GM12878 (cell line): ENCODE measurements around the gene HOXD3. TPM values are rescaled to one million over a fixed set of nuclear protein-coding genes. Genes with fewer than 3 reads are reported as not detected.
A peak's percentile ranks its signal among the peaks of the same experiment; 100 is the strongest.

Experiments
- ATAC-seq: fragments of 200-7000 bp; cut with Tn5 transposase; 3 replicates; pipeline ENCODE4 v1.9.1; 2020; ENCODE audit warnings: mild to moderate bottlenecking, moderate library complexity
- BruUV-seq: library from RNA; stranded (reverse); fragments of 400-500 nt; replicated peaks from 2 replicates; lab custom pipeline; 2021; lab: Mats Ljungman, UMichigan
- CTCF ChIA-PET: fragments of 300-600 bp; sonication (Branson Sonifier 250); formaldehyde crosslinking; extraction: SDS; loops from one replicate; lab custom pipeline; 2021; ENCODE audit warnings: inconsistent platforms; lab: Yijun Ruan, JAX
- POLR2A ChIA-PET: fragments of 350-600 bp; formaldehyde crosslinking; extraction: SDS; loops from one replicate; lab custom pipeline; 2021; ENCODE audit warnings: inconsistent platforms; lab: Charles Lee
- RAD21 ChIA-PET: fragments of 300-600 bp; sonication (Branson Sonifier 250); formaldehyde crosslinking; loops from one replicate; lab custom pipeline; 2023; ENCODE audit warnings: antibody characterized with exemption; ENCODE audit not compliant: unreplicated experiment; lab: Charles Lee
- SMC1A ChIA-PET: fragments of 300-600 bp; sonication (Branson Sonifier 250); formaldehyde crosslinking; loops from one replicate; lab custom pipeline; 2023; ENCODE audit not compliant: unreplicated experiment, uncharacterized antibody; lab: Charles Lee
- DNase-seq: peaks from one replicate; pipeline ENCODE4 v3.0.0-alpha.2; 2011; ENCODE audit warnings: low read depth, low spot score
- FAIRE-seq: peaks from 3 replicates; lab custom pipeline; 2011; peaks lifted over from hg19 to GRCh38; lab: Jason Lieb, UNC
- H2AFZ ChIP-seq: 2 replicates; pipeline ENCODE4 v1.6.0; 2011; ENCODE audit warnings: low read depth, low read length, control low read depth; ENCODE audit not compliant: control insufficient read depth
- H3K27ac ChIP-seq: 2 replicates; pipeline ENCODE4 v1.5.1; 2011; ENCODE audit warnings: control low read depth; ENCODE audit not compliant: control insufficient read depth, insufficient read depth
- H3K27me3 ChIP-seq, 2 experiments: replicated peaks in 1 of 2; 2 replicates each; pipeline versions ENCODE4 v1.6.0 to v1.6.1; 2011; ENCODE audit warnings: low read length in 1 of 2; ENCODE audit not compliant: control insufficient read depth in 2 of 2, insufficient read depth in 2 of 2
- H3K36me3 ChIP-seq, 2 experiments: 2 replicates each; pipeline ENCODE4 v1.5.1; 2011; ENCODE audit warnings: low read length in 1 of 2; ENCODE audit not compliant: control insufficient read depth in 2 of 2, insufficient read depth in 2 of 2
- H3K4me1 ChIP-seq: 2 replicates; pipeline ENCODE4 v1.6.1; 2011; ENCODE audit warnings: mild to moderate bottlenecking, low read length, moderate library complexity, mixed read lengths; ENCODE audit not compliant: control insufficient read depth, insufficient read depth
- H3K4me2 ChIP-seq: 2 replicates; pipeline ENCODE4 v1.6.0; 2011; ENCODE audit warnings: control low read depth; ENCODE audit not compliant: control insufficient read depth, insufficient read depth
- H3K4me3 ChIP-seq: fragments of 200-600 bp; sonication (generic); 2 replicates; pipeline ENCODE4 v1.5.1; 2016
- H3K79me2 ChIP-seq: 2 replicates; pipeline ENCODE4 v1.6.0; 2011; ENCODE audit warnings: low read length; ENCODE audit not compliant: control insufficient read depth, insufficient read depth
- H3K9ac ChIP-seq: 2 replicates; pipeline ENCODE4 v1.8.0; 2011; ENCODE audit warnings: low read length, control low read depth, mixed read lengths; ENCODE audit not compliant: control insufficient read depth, insufficient read depth
- H3K9me3 ChIP-seq: replicated peaks from 3 replicates; pipeline ENCODE4 v1.5.1; 2011; ENCODE audit warnings: mild to moderate bottlenecking, low read length; ENCODE audit not compliant: control insufficient read depth, insufficient read depth
- H4K20me1 ChIP-seq: 2 replicates; pipeline ENCODE4 v1.6.0; 2011; ENCODE audit not compliant: control insufficient read depth, insufficient read depth
- KLF5 ChIP-seq: fragments of 450-650 bp; IDR thresholded peaks from 2 replicates; pipeline ENCODE4 v1.6.1; 2014; ENCODE audit warnings: mild to moderate bottlenecking; ENCODE audit not compliant: partially characterized antibody
- NKRF ChIP-seq: fragments of 450-650 bp; conservative IDR thresholded peaks from 2 replicates; pipeline ENCODE4 v1.6.1; 2017; ENCODE audit warnings: mild to moderate bottlenecking, moderate library complexity
- RAD21 ChIP-seq: IDR thresholded peaks from 2 replicates; pipeline ENCODE4 v1.6.1; 2011; ENCODE audit warnings: mild to moderate bottlenecking, low read depth, low read length, moderate library complexity; ENCODE audit not compliant: insufficient read depth
- SMC3 ChIP-seq: IDR thresholded peaks from 2 replicates; pipeline ENCODE4 v1.6.1; 2011; ENCODE audit warnings: low read length, improper control_type of control experiment, borderline replicate concordance
- ZSCAN29 ChIP-seq: fragments of 450-650 bp; IDR thresholded peaks from 2 replicates; pipeline ENCODE4 v1.6.1; 2017; ENCODE audit warnings: mild to moderate bottlenecking, moderate library complexity
- whole genome bisulfite sequencing: methylation state at CpG from one replicate; pipeline ENCODE4 v1.1.6; 2016; ENCODE audit warnings: low lambda C conversion rate; ENCODE audit not compliant: insufficient replicate concordance, insufficient coverage; ENCODE audit errors: missing lambda C conversion rate; 5-methylcytosine and 5-hydroxymethylcytosine counted together
- in situ Hi-C: fragments of 300-500 bp; cut with MboI; formaldehyde crosslinking; loops from 9 replicates; pipeline ENCODE4 v1.14.3; 2018; ENCODE audit warnings: mixed read lengths
- intact Hi-C: fragments of 100-400 bp; cut with micrococcal nuclease; formaldehyde crosslinking; loops from one replicate; pipeline ENCODE4 v1.14.2; 2022; ENCODE audit not compliant: unreplicated experiment
- polyA plus RNA-seq, 11 experiments: library from polyadenylated mRNA; depleted of rRNA in 4 of 11; unstranded in 6 of 11; stranded (reverse) in 5 of 11; fragments of >200 nt; fragmentation: Nextera tagmentation in 4 of 11; fragmentation: Illumina TruSeq in 1 of 11; extraction: Ambion mirVana in 4 of 11; extraction: Trizol in 1 of 11; gene quantifications; 1 replicate in 1 of 11; 2 replicates in 10 of 11; pipeline versions ENCODE4 v1.2.1 to v1.2.3, GENCODE V29; 2011 to 2016; ENCODE audit warnings: inconsistent platforms in 2 of 11, missing spikeins in 2 of 11, low read depth in 1 of 11
- total RNA-seq, 4 experiments: library from RNA; depleted of rRNA in 3 of 4; stranded (reverse); fragments of >200 nt in 3 of 4; fragmentation: Illumina TruSeq in 1 of 4; extraction: Trizol in 1 of 4; gene quantifications; 2 replicates each; pipeline versions ENCODE4 v1.2.1 to v1.2.3, GENCODE V29; 2013 to 2021
- TF ChIP-seq, protein P1 (sequence below), 3 experiments: IDR thresholded peaks in 2 of 3; conservative IDR thresholded peaks in 1 of 3; 2 replicates each; pipeline ENCODE4 v1.5.1; 2011; ENCODE audit warnings: low read depth in 3 of 3, low read length in 3 of 3, mild to moderate bottlenecking in 3 of 3, control low read depth in 2 of 3, moderate library complexity in 2 of 3, inconsistent platforms in 1 of 3, mixed read lengths in 1 of 3; ENCODE audit not compliant: control insufficient read depth in 2 of 3, insufficient read depth in 1 of 3; ENCODE audit errors: extremely low read depth in 1 of 3

Gene HOXD3
- total and polyA plus RNA-seq, 10 of the 15 experiments (the other 5 are each of a cell fraction or from before 2014, with no cell fraction given) = not detected

GRCh38 chr2:176126929-176127773 lies 30.0 kb upstream of the HOXD3 start:
- H3K27me3 ChIP-seq = peaks cover 7 to 29% of the 10 kb centered on the region in 2 experiments
- no peak overlapping the region for H2AFZ ChIP-seq
- peak; percentile 13 for FAIRE-seq
- H4K20me1 ChIP-seq = no peaks in the 10 kb centered on the region
- H3K79me2 ChIP-seq = no peaks in the 10 kb centered on the region
- 1% methylated on average over 13 of the region's 13 CpGs for WGBS
- no peak for TF ChIP-seq NKRF
- no peak for TF ChIP-seq ZSCAN29
- TF ChIP-seq, protein P1, sequence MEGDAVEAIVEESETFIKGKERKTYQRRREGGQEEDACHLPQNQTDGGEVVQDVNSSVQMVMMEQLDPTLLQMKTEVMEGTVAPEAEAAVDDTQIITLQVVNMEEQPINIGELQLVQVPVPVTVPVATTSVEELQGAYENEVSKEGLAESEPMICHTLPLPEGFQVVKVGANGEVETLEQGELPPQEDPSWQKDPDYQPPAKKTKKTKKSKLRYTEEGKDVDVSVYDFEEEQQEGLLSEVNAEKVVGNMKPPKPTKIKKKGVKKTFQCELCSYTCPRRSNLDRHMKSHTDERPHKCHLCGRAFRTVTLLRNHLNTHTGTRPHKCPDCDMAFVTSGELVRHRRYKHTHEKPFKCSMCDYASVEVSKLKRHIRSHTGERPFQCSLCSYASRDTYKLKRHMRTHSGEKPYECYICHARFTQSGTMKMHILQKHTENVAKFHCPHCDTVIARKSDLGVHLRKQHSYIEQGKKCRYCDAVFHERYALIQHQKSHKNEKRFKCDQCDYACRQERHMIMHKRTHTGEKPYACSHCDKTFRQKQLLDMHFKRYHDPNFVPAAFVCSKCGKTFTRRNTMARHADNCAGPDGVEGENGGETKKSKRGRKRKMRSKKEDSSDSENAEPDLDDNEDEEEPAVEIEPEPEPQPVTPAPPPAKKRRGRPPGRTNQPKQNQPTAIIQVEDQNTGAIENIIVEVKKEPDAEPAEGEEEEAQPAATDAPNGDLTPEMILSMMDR (IDR thresholded peaks at IDR 0.05 in 2 of 3, conservative IDR thresholded peaks at IDR 0.05 in 1 of 3; ENCODE audit: control insufficient read depth in 2 of 3, extremely low read depth in 1 of 3, insufficient read depth in 1 of 3, low read depth in 3 of 3, low read length in 3 of 3) = peak; percentile 61 to 77 (median 66)
- no peak for TF ChIP-seq KLF5
- TF ChIP-seq SMC3 = peak; percentile 62; the same call in 1 of the 2 replicates
- TF ChIP-seq RAD21 = peak; percentile 81
- ATAC-seq = peak; percentile 49; the same call in 2 of the 3 replicates
- in situ Hi-C loops = loop anchor here (5.0 to 25.0 kb wide), 4 partner anchors 510 to 1210 kb away; no protein-coding TSS in a partner anchor
- DNase-seq = no peak
- H3K9me3 ChIP-seq = peaks cover 1% of the 10 kb centered on the region; the same call in 2 of the 3 replicates
- intact Hi-C loops = loop anchor here (2.0 to 5.0 kb wide), 6 partner anchors 328 to 1035 kb away; no protein-coding TSS in a partner anchor
- ChIA-PET SMC1A (interaction anchor here (0.6 to 3.1 kb wide), 24 partner anchors 13 to 1036 kb away, joined by 3 to 37 read pairs (median 4); no protein-coding TSS in a partner anchor), POLR2A (no interaction called here), RAD21 (interaction anchor here (0.7 to 3.7 kb wide), 17 partner anchors 13 to 1036 kb away, joined by 3 to 25 read pairs (median 5); no protein-coding TSS in a partner anchor), CTCF (interaction anchor here (0.6 to 4.3 kb wide), 45 partner anchors 13 to 1034 kb away, joined by 3 to 79 read pairs (median 4); no protein-coding TSS in a partner anchor)
- no peaks in the 10 kb centered on the region for H3K36me3 ChIP-seq
- no TSS peak for BruUV-seq
- H3K27ac ChIP-seq = no peak overlapping the region
- H3K9ac ChIP-seq = no peak overlapping the region
- H3K4me2 ChIP-seq = no peak overlapping the region
- no peaks in the 10 kb centered on the region for H3K4me1 ChIP-seq
- no peak overlapping the region for H3K4me3 ChIP-seq
